Trophoblast cell (in vitro differentiated cells and primary cell): ENCODE data around the gene UBA1.
A peak's percentile ranks its signal among the peaks of the same experiment; 100 is the strongest.

Experiments used
- DNase-seq, 2 donors: peaks; one replicate each; pipeline ENCODE4 v3.0.0-alpha.2; 2016
- H2AFZ ChIP-seq: 2 replicates; pipeline ENCODE4 v1.6.1; 2013; ENCODE audit warnings: low read length, moderate library complexity, mild to moderate bottlenecking; ENCODE audit not compliant: insufficient read depth, poor library complexity
- H2AK5ac ChIP-seq: 2 replicates; pipeline ENCODE4 v1.6.1; 2013; ENCODE audit warnings: mild to moderate bottlenecking, low read length
- H2BK120ac ChIP-seq: 2 replicates; pipeline ENCODE4 v1.6.1; 2013; ENCODE audit warnings: low read length, mild to moderate bottlenecking, moderate library complexity; ENCODE audit not compliant: insufficient read depth, poor library complexity
- H2BK12ac ChIP-seq: 2 replicates; pipeline ENCODE4 v1.6.1; 2013; ENCODE audit warnings: mild to moderate bottlenecking, low read length, moderate library complexity
- H2BK5ac ChIP-seq: 2 replicates; pipeline ENCODE4 v1.6.1; 2013; ENCODE audit warnings: low read length, low read depth, moderate library complexity, mild to moderate bottlenecking; ENCODE audit not compliant: poor library complexity
- H3K14ac ChIP-seq: 2 replicates; pipeline ENCODE4 v1.6.1; 2013; ENCODE audit warnings: mild to moderate bottlenecking, low read length
- H3K18ac ChIP-seq: 2 replicates; pipeline ENCODE4 v1.6.1; 2013; ENCODE audit warnings: mild to moderate bottlenecking, low read length
- H3K23ac ChIP-seq: 2 replicates; pipeline ENCODE4 v1.6.1; 2013; ENCODE audit warnings: low read length
- H3K27ac ChIP-seq: 2 replicates; pipeline ENCODE4 v1.5.1; 2013; ENCODE audit warnings: low read depth, mild to moderate bottlenecking, inconsistent platforms, low read length, moderate library complexity
- H3K27me3 ChIP-seq: 2 replicates; pipeline ENCODE4 v1.6.1; 2013; ENCODE audit warnings: inconsistent platforms, mild to moderate bottlenecking, low read length, moderate library complexity; ENCODE audit not compliant: insufficient read depth
- H3K36me3 ChIP-seq, 2 experiments: 1 replicate in 1 of 2; 2 replicates in 1 of 2; pipeline ENCODE4 v1.6.1; 2013; ENCODE audit warnings: low read length in 2 of 2, mild to moderate bottlenecking in 2 of 2, moderate library complexity in 1 of 2; ENCODE audit not compliant: insufficient read depth in 2 of 2, control insufficient read depth in 1 of 2
- H3K4ac ChIP-seq: 2 replicates; pipeline ENCODE4 v1.6.1; 2013; ENCODE audit warnings: low read depth, mild to moderate bottlenecking, low read length, moderate library complexity
- H3K4me1 ChIP-seq, 2 experiments: 1 replicate in 1 of 2; 2 replicates in 1 of 2; pipeline ENCODE4 v1.6.1; 2013; ENCODE audit warnings: low read length in 2 of 2, mild to moderate bottlenecking in 2 of 2, moderate library complexity in 1 of 2; ENCODE audit not compliant: insufficient read depth in 2 of 2, control insufficient read depth in 1 of 2
- H3K4me2 ChIP-seq: 2 replicates; pipeline ENCODE4 v1.6.1; 2013; ENCODE audit warnings: inconsistent platforms, mild to moderate bottlenecking, low read length, moderate library complexity
- H3K4me3 ChIP-seq: 2 replicates; pipeline ENCODE4 v1.5.1; 2013; ENCODE audit warnings: mild to moderate bottlenecking, low read depth, low read length, inconsistent platforms
- H3K79me1 ChIP-seq: one replicate; pipeline ENCODE4 v1.6.1; 2013; ENCODE audit warnings: low read length
- H3K79me2 ChIP-seq: 2 replicates; pipeline ENCODE4 v1.6.1; 2013; ENCODE audit warnings: low read length, mild to moderate bottlenecking; ENCODE audit not compliant: control insufficient read depth, insufficient read depth, poor library complexity
- H3K9ac ChIP-seq: 2 replicates; pipeline ENCODE4 v1.6.1; 2013; ENCODE audit warnings: mild to moderate bottlenecking, low read length
- H3K9me3 ChIP-seq: 2 replicates; pipeline ENCODE4 v1.6.1; 2013; ENCODE audit warnings: low read depth, mild to moderate bottlenecking, control low read depth, inconsistent platforms, low read length; ENCODE audit not compliant: insufficient read depth
- H4K12ac ChIP-seq: 2 replicates; pipeline ENCODE4 v1.6.1; 2013; ENCODE audit warnings: low read depth, mild to moderate bottlenecking, low read length, moderate library complexity
- H4K8ac ChIP-seq: 2 replicates; pipeline ENCODE4 v1.6.1; 2013; ENCODE audit warnings: low read depth, mild to moderate bottlenecking, low read length, moderate library complexity
- H4K91ac ChIP-seq: one replicate; pipeline ENCODE4 v1.6.1; 2013; ENCODE audit warnings: low read depth, mild to moderate bottlenecking, low read length, moderate library complexity
- WGBS: extraction: QIAGEN DNeasy Blood & Tissue Kit; methylation state at CpG from one replicate; pipeline ENCODE4 v1.1.7; 2013; ENCODE audit warnings: missing lambda C conversion rate; ENCODE audit not compliant: insufficient read length, insufficient coverage; ENCODE audit errors: extremely low coverage; 5-methylcytosine and 5-hydroxymethylcytosine counted together

The UBA1 gene

DNA sequence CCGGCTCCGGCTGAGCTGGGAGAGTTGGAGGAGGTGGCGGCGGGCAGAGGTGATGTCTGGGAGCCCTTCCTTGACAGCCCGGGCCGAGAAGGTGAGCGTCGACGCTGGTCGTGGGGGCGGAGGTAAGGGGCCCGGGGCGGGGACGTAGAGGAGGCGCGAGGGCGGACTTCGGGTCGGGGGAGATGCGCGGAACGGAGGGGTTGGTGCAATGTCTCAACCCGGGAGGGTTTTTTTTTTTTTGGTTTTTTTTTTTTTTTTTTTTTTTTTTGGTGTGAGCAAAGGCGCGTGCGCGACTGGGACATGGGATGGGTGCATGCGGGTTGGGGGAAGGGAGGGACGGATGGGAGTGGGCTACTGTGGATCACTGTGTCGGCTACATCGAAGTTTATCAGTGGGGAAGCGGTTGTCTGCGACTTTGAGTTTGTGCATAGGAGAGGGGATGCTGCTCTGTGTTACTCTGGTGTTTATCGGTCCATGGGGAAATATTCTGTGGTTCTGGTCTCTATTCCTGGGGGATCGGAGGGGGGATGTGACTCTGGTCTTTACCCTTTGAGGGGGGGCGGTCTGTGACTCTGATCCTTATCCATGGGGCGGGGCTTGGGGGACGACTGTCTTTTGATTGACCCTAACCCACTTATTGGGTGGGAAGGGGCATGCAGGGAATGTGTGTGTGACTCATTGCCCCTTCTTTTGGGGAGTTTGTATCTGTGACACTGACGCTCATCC lies 48.1 kb upstream of the UBA1 start:
- WGBS = no CpG with 5 or more reads among the region's 39 CpGs
- Histone ChIP-seq H3K4me3 (peak overlapping the region; percentile 90), H3K27me3 (no peaks in the 10 kb centered on the region), H2BK5ac (peak overlapping the region; percentile 81), H3K18ac (peak overlapping the region; percentile 99), H3K27ac (peak overlapping the region; percentile 91), H3K79me1 (peaks cover 10% of the 10 kb centered on the region), H2BK120ac (peak overlapping the region; percentile 70), H3K14ac (peak overlapping the region; percentile 98), H3K36me3 (peaks cover 15 to 17% of the 10 kb centered on the region in 2 experiments), H2AK5ac (peak overlapping the region; percentile 76), H3K9me3 (no peaks in the 10 kb centered on the region), H4K91ac (peak overlapping the region; percentile 98), H4K12ac (peak overlapping the region; percentile 79), H3K9ac (peak overlapping the region; percentile 95), H3K4ac (peak overlapping the region; percentile 100), H3K4me1 (peaks cover 7% of the 10 kb centered on the region in 2 experiments), H3K79me2 (peaks cover 31% of the 10 kb centered on the region), H2AFZ (peak overlapping the region; percentile 85), H2BK12ac (no peak overlapping the region), H4K8ac (peak overlapping the region; percentile 96), H3K4me2 (peak overlapping the region; percentile 55), H3K23ac (no peak overlapping the region)
- DNase-seq = no peak

DNA sequence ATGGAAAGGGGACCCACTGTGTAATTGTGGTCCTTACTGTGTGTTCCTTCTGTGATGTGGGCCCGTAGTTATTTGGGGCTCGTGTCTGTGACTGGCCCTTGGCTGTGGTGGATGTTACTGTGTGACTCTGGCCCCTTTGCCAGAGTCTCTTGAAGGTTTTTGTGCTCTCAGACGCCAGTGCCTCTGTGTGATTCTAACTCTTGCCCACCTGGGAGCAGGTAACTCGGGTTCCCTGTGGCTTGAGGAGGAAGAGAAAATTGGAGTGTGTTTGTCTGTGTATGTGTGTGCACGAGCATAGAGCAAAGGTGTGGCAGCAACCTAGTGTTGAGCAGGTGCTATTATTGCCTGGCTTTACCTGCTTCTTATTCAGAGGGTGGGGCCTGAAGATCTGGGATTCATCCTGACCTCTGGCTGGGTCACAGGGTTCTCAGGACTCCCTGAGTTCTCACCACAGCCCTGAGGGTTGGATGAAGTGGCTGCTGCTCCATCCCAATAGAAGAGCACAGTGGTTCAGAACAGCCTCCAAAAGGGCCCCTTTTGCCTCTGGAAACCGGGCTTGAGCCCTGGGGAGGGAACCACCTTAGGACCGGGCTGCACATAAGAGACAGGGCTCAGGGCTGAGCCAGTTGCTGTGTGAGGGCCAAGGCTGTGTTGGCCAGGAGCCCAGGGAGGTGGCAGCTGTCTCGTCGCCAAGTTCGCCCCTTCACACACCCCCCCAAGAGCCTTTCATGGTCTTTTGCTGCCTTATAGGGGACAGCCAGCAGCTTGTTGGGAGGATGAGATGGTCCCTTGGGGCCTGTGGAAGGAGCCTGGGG lies 47.3 kb upstream of the UBA1 start:
- no peak overlapping the region for H2BK12ac ChIP-seq
- no peak for DNase-seq
- H2BK5ac ChIP-seq = no peak overlapping the region
- H4K12ac ChIP-seq = no peak overlapping the region
- no peak overlapping the region for H2BK120ac ChIP-seq
- H3K23ac ChIP-seq = no peak overlapping the region
- no peak overlapping the region for H3K18ac ChIP-seq
- H4K8ac ChIP-seq = no peak overlapping the region
- H3K9me3 ChIP-seq = no peaks in the 10 kb centered on the region
- H3K9ac ChIP-seq = no peak overlapping the region
- peak overlapping the region; percentile 55 for H3K4me2 ChIP-seq
- no peak overlapping the region for H2AFZ ChIP-seq
- peaks cover 16% of the 10 kb centered on the region in 2 experiments for H3K36me3 ChIP-seq
- peaks cover 10% of the 10 kb centered on the region for H3K79me1 ChIP-seq
- peak overlapping the region; percentile 90 for H3K4me3 ChIP-seq
- no peak overlapping the region for H2AK5ac ChIP-seq
- H3K4me1 ChIP-seq = peaks cover 7% of the 10 kb centered on the region in 2 experiments
- no peak overlapping the region for H4K91ac ChIP-seq
- no CpG with 5 or more reads among the region's 10 CpGs for WGBS
- no peak overlapping the region for H3K27ac ChIP-seq
- H3K14ac ChIP-seq = no peak overlapping the region
- H3K27me3 ChIP-seq = no peaks in the 10 kb centered on the region
- H3K4ac ChIP-seq = peak overlapping the region; percentile 92
- peaks cover 31% of the 10 kb centered on the region for H3K79me2 ChIP-seq

DNA sequence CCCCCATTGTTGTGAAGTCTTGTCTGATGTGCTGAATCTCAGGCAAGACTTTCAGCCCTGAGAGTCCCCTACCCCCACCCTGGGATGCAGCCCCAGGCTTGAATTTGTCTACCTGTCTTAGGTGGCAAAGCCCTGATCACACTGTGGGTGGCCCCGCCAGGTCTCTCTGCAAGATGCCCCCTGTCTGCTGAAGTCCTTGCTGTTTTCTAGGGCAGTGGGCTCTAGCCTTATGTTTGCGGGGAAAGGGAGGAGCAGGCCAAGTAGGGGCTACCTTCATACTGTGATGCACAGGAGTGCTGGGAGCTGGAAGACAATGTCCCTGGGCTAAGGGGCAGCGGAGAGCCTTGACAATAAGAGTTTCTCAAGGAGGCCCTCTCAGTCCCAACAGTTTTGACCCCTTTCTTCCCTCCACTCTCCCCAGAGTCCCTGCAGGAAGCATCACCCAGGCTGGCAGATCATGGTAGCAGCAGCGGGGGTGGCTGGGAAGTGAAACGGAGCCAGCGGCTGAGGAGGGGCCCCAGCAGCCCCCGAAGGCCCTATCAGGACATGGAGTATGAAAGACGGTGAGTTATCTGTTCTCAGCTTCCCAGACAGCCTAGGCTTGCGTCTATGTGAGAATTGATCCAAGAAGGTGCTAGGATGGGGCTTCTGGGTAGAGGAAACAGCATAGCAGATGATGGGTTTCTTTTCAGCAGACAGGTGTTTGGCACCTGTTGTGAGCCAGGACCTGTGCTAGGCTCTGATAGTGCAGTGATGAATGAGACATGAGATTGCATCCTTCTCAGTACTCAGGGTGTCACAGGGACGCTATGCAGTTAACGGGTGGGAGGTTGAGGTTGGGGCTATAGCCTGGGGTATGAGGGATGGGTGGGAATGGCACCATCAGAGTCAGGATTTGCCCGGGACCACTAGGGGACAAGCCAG lies 46.4 kb upstream of the UBA1 start:
- no peak for DNase-seq
- Histone ChIP-seq H4K12ac (peak overlapping the region; percentile 30), H3K27me3 (no peaks in the 10 kb centered on the region), H3K4me1 (peaks cover 7% of the 10 kb centered on the region in 2 experiments), H3K36me3 (peaks cover 13 to 18% of the 10 kb centered on the region in 2 experiments), H3K4me3 (no peak overlapping the region), H3K18ac (no peak overlapping the region), H2BK120ac (no peak overlapping the region), H3K4ac (peak overlapping the region; percentile 92), H3K14ac (no peak overlapping the region), H3K23ac (no peak overlapping the region), H3K79me2 (peaks cover 31% of the 10 kb centered on the region), H3K9me3 (no peaks in the 10 kb centered on the region), H4K8ac (no peak overlapping the region), H3K27ac (no peak overlapping the region), H4K91ac (no peak overlapping the region), H3K79me1 (peaks cover 10% of the 10 kb centered on the region), H3K4me2 (peak overlapping the region; percentile 55), H2AFZ (no peak overlapping the region), H3K9ac (no peak overlapping the region), H2AK5ac (no peak overlapping the region), H2BK5ac (no peak overlapping the region), H2BK12ac (no peak overlapping the region)
- no CpG with 5 or more reads among the region's 12 CpGs for WGBS

DNA sequence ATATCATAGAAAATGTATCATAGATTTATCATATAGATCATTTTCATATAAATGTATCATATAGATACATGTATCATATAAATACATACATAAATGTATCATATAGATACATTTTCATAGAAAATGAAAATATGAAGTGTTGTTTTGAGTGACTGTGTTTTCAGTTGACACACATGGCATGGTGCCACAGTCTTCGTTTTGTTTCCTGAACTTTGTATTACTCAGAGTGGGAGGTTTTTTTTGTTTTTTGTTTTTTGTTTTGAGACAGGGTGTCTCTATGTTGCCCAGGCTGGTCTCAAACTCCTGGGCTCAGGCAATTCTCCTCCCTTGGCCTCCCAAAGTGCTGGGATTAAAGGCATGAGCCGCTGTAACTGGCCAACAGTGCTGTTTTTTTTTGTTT lies 44.7 kb upstream of the UBA1 start:
- WGBS = no CpG with 5 or more reads among the region's 2 CpGs
- H3K9ac ChIP-seq = no peak overlapping the region
- H2BK12ac ChIP-seq = no peak overlapping the region
- no peak for DNase-seq
- H3K79me2 ChIP-seq = peaks cover 27% of the 10 kb centered on the region
- H3K9me3 ChIP-seq = no peaks in the 10 kb centered on the region
- no peak overlapping the region for H2AK5ac ChIP-seq
- H3K27me3 ChIP-seq = no peaks in the 10 kb centered on the region
- H3K4me2 ChIP-seq = no peak overlapping the region
- no peak overlapping the region for H3K4me3 ChIP-seq
- H3K79me1 ChIP-seq = peaks cover 10% of the 10 kb centered on the region
- H3K18ac ChIP-seq = no peak overlapping the region
- no peak overlapping the region for H2BK120ac ChIP-seq
- H3K14ac ChIP-seq = no peak overlapping the region
- no peak overlapping the region for H2BK5ac ChIP-seq
- H3K23ac ChIP-seq = no peak overlapping the region
- H3K36me3 ChIP-seq = peaks cover 12 to 13% of the 10 kb centered on the region in 2 experiments
- H4K12ac ChIP-seq = no peak overlapping the region
- no peak overlapping the region for H2AFZ ChIP-seq
- no peak overlapping the region for H4K91ac ChIP-seq
- H3K4me1 ChIP-seq = peaks cover 3 to 7% of the 10 kb centered on the region in 2 experiments
- H3K27ac ChIP-seq = no peak overlapping the region
- no peak overlapping the region for H4K8ac ChIP-seq
- peak overlapping the region; percentile 62 for H3K4ac ChIP-seq
